Skeletal muscle satellite cell (primary cell): Measurements from ENCODE around the gene RBPJ.
A peak's percentile ranks its signal among the peaks of the same experiment; 100 is the strongest.

Source experiments
- H3K27me3 ChIP-seq: 2 replicates; pipeline ENCODE4 v1.7.0; 2013; ENCODE audit warnings: low read length; ENCODE audit not compliant: control insufficient read depth, insufficient read depth
- H3K36me3 ChIP-seq: 2 replicates; pipeline ENCODE4 v1.7.0; 2013; ENCODE audit warnings: mild to moderate bottlenecking, control low read depth, low read length; ENCODE audit not compliant: insufficient read depth
- H3K4me1 ChIP-seq: 2 replicates; pipeline ENCODE4 v1.7.0; 2013; ENCODE audit warnings: low read length; ENCODE audit not compliant: control insufficient read depth, insufficient read depth
- H3K4me2 ChIP-seq: 2 replicates; pipeline ENCODE4 v1.7.0; 2013; ENCODE audit warnings: mild to moderate bottlenecking, low read length
- H3K4me3 ChIP-seq: 2 replicates; pipeline ENCODE4 v1.7.0; 2013; ENCODE audit warnings: low read length
- H3K9ac ChIP-seq: 2 replicates; pipeline ENCODE4 v1.7.0; 2013; ENCODE audit warnings: mild to moderate bottlenecking, low read depth, low read length, moderate library complexity
- H3K9me3 ChIP-seq: replicated peaks from 2 replicates; pipeline ENCODE4 v1.7.0; 2013; ENCODE audit warnings: mild to moderate bottlenecking, control low read depth, low read length

Gene RBPJ

DNA sequence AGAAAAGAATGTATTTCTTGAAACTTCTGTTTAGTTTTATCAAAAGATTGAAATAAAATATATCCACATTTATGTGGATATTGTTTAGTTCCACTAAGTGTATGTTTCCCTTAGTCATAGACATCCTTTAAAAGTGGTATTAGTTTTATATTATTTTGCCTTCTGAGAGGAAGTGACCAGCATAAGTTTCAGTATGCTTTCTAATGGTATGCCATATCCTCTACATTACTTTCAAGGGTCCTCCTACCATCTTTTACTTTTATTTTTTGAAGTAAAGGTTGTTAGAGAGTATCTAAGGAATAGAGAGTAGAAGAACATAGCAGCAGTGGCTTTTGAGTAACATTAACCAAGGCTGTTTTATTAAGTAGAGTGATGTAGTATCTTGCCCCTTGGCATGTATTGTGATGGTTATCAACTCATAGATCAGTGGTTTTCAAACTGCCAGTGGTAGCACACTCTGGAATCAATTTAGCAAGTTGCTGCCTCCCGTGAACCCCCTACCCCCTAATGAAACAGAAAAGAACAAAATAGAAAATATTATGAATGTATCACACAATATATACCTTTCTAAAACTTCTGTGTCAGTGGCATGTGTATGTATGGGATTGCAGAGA lies 44.8 kb downstream of the RBPJ start:
- no peaks in the 10 kb centered on the region for H3K36me3 ChIP-seq
- H3K4me1 ChIP-seq = peaks cover 58% of the 10 kb centered on the region
- H3K27me3 ChIP-seq = no peaks in the 10 kb centered on the region
- no peak overlapping the region for H3K9ac ChIP-seq
- H3K4me3 ChIP-seq = no peak overlapping the region
- no peaks in the 10 kb centered on the region for H3K9me3 ChIP-seq
- H3K4me2 ChIP-seq = no peak overlapping the region

DNA sequence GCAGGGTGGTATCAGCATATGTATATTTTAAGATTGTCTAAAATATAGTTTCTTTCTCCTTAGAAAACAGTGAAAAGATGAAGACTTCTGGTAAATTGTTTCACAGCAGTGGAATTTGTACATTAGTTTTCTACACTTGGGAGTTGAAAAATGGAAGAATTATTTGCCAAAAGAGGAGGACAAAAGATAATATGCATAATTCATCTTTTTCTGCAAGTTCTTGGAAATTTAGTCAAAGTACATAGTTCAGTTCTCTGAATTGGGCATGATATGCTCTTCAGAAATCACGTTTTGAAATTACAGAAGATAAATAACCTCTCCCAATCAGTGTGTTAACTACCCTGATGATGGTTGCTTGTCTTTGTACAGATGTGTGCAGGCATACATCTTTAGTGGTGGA lies 47.0 kb downstream of the RBPJ start:
- Histone ChIP-seq H3K4me3 (no peak overlapping the region), H3K9ac (no peak overlapping the region), H3K36me3 (no peaks in the 10 kb centered on the region), H3K4me1 (peaks cover 49% of the 10 kb centered on the region), H3K9me3 (no peaks in the 10 kb centered on the region), H3K4me2 (peak overlapping the region; percentile 21), H3K27me3 (no peaks in the 10 kb centered on the region)

DNA sequence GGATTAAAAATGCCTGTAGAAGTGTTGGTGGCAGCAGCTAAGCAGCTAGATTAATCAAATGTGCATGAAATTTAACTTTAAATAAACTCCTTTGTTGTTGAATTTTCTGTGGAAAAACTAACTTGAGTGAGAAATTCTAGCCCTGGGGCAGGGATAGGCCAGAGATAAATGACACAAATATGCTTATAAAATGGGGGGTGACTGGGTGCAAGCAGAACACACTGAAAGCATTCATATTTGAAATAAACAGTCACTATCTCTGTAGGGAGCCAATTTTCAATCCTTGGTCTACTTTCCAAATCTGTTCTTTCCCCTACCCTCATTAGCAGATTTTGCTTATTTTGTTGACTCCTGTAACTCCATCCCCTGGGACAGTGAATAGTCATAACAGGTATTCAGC lies 47.9 kb downstream of the RBPJ start:
- Histone ChIP-seq H3K4me1 (peaks cover 54% of the 10 kb centered on the region), H3K4me2 (no peak overlapping the region), H3K27me3 (no peaks in the 10 kb centered on the region), H3K36me3 (no peaks in the 10 kb centered on the region), H3K9me3 (no peaks in the 10 kb centered on the region), H3K9ac (no peak overlapping the region), H3K4me3 (no peak overlapping the region)

DNA sequence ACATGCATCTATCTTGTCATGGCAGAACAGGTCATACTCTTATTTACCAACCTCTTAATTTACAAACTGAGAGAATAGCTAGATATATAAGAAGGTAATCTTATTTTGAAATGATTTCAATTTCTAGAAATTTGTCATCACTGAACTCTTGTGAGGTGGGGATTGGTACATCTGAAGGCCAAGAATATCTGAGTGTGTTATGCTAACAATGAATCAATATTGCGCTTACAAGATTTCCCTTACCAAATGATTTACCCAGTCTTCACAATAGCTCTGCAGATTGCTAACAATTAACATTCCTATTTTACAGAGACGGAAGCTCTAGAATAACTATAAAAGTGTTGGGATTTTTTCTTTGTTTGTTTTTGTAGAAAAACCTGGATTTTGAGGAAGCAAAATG lies 48.3 kb downstream of the RBPJ start:
- H3K4me2 ChIP-seq = no peak overlapping the region
- no peaks in the 10 kb centered on the region for H3K9me3 ChIP-seq
- H3K9ac ChIP-seq = no peak overlapping the region
- H3K4me1 ChIP-seq = peaks cover 54% of the 10 kb centered on the region
- H3K27me3 ChIP-seq = no peaks in the 10 kb centered on the region
- H3K36me3 ChIP-seq = no peaks in the 10 kb centered on the region
- no peak overlapping the region for H3K4me3 ChIP-seq

DNA sequence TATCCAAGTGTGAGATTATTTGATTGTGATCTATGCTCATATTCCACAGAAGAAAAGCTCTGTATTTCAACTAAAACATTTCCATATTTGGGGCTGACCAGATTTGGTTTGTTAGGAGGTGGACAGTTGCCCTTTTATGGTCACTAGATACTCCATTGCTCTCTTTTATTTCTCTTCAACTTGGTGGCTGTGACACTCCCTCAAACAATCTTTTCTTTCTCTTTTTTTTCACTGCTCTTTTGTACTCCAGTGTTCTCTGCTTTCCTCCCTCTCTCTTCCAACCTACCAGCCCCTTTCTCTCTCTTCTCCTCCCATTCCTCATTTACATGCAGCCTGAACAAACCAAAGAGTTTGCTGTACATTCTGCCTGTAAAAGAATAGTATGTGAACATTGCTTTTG lies 48.8 kb downstream of the RBPJ start:
- peaks cover 54% of the 10 kb centered on the region for H3K4me1 ChIP-seq
- H3K9ac ChIP-seq = no peak overlapping the region
- H3K36me3 ChIP-seq = no peaks in the 10 kb centered on the region
- no peaks in the 10 kb centered on the region for H3K9me3 ChIP-seq
- H3K27me3 ChIP-seq = no peaks in the 10 kb centered on the region
- no peak overlapping the region for H3K4me3 ChIP-seq
- no peak overlapping the region for H3K4me2 ChIP-seq

DNA sequence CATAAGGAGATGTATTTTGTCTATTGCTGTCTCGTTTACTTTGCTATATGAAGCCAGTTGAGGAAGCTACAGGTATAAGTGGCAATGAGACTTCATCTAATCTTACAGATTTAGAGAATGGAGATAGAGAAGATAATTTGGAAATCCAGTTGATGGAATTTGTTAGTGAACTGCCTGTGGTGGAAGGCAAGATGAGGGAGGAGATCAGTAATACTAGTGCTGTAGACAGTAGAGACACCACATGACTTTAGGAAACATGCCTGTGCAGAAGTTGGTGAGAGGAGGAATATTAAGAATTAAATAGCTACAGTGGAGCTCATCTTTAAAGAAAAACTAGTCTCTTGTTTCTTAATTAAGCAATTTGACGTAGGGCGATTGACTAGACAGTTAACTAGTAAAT lies 51.3 kb downstream of the RBPJ start:
- no peaks in the 10 kb centered on the region for H3K36me3 ChIP-seq
- no peaks in the 10 kb centered on the region for H3K27me3 ChIP-seq
- peaks cover 47% of the 10 kb centered on the region for H3K4me1 ChIP-seq
- H3K9ac ChIP-seq = no peak overlapping the region
- no peak overlapping the region for H3K4me3 ChIP-seq
- no peak overlapping the region for H3K4me2 ChIP-seq
- H3K9me3 ChIP-seq = no peaks in the 10 kb centered on the region

DNA sequence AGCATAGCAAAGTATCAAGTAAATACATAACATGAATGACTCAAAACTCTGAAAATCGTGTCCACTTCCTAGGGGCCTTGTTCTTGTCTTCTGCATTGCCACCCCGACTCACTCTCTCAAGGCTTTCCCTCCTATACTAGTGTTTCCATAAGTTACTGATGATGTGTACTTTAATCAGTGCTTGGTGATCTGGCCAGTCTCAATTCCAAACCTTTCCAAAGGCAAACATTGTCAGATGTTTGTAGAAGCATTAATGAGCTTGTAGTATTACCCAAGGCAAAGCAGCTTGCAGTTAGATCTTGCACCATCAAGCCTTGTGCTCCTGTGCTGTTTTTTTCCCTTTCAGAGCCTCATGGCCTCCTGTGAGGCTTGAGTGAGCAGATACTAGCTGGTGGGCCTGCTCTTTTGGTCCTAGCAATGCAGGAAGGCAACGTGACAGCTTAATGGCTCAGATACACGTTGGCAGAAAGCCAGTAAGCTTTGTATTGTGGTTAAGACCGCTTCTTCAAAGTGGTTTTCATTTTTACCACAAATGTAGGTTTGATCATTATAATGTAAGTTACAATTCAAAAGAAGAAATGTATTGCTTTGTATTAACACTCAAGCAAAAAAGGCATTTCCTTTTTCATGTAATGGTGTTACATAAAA lies 51.8 kb downstream of the RBPJ start:
- H3K4me1 ChIP-seq = peaks cover 46% of the 10 kb centered on the region

DNA sequence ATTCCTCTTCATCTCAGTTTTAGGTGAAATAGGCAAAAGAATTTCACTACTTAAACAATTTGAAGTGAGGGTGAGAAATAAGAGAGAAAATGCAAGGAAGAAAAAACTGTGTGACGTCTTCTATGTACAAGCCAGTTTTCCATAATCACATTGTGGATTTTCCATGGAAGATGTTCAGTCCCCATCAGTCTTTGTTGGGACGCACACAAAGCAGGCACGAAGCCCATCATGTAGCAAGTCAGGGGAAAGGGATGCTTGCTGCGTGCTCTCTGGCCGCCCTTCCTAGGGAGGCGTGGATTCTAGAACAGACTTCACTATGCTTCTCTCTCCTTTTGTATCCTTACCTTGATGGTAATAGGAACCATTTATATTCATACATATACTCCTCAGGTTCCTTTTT lies 54.7 kb downstream of the RBPJ start:
- H3K9ac ChIP-seq = no peak overlapping the region
- no peaks in the 10 kb centered on the region for H3K27me3 ChIP-seq
- no peak overlapping the region for H3K4me3 ChIP-seq
- H3K9me3 ChIP-seq = no peaks in the 10 kb centered on the region
- peaks cover 22% of the 10 kb centered on the region for H3K4me1 ChIP-seq
- H3K36me3 ChIP-seq = peaks cover 5% of the 10 kb centered on the region
- H3K4me2 ChIP-seq = no peak overlapping the region

More for the DNA sequence above, 51.8 kb downstream of the RBPJ start:
- Histone ChIP-seq H3K9ac (no peak overlapping the region), H3K27me3 (no peaks in the 10 kb centered on the region), H3K4me2 (peak overlapping the region; percentile 0), H3K36me3 (no peaks in the 10 kb centered on the region), H3K4me3 (no peak overlapping the region), H3K9me3 (no peaks in the 10 kb centered on the region)

DNA sequence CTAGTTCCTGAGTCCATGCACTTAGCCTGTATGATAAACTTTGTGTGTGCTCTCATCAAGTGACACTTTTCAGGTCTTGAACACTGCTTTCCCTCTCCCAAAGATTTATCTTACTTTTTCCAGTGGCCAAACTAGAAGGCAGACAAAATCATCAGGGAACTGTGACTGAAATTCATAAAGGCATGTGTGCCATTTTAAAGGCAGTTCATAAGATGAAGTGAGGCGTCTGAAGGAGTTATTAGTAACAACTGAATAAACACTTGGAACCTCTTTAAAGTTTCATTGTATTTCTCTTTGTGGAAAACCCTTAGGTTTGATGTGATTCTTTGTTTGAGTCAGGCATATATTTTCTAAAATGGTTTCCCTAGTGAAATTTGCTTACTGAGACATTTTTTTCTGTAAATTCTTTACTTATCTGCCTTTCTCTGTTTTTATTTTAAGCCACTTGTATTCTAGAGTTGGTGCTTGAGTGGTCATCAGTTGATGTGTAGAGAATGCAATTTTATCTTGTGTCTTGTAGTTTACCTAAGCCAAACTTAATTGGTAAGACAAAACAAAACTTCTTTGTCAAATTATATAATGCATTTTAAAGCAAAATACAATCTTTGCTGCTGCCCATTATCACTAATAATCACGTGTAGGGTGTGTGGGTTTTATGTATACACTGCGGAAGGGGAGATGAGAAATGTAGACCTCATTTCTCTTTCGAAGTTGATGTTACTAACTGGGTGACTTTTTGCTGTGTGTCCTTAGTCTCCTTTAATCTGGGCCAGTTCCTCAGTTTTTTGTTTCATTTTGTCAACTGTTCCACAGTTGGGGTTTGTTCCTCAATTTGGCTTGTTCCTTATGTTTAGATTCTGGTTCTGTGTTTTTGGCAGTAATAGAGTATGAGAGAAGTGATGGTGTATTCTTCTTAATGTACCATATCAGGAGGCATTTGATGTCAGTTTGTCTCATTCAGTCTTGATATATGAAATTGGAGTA lies 56.8 kb downstream of the RBPJ start:
- no peak overlapping the region for H3K4me3 ChIP-seq
- H3K9ac ChIP-seq = no peak overlapping the region
- no peaks in the 10 kb centered on the region for H3K27me3 ChIP-seq
- H3K4me1 ChIP-seq = peaks cover 16% of the 10 kb centered on the region
- H3K4me2 ChIP-seq = no peak overlapping the region
- peaks cover 5% of the 10 kb centered on the region for H3K36me3 ChIP-seq
- no peaks in the 10 kb centered on the region for H3K9me3 ChIP-seq

DNA sequence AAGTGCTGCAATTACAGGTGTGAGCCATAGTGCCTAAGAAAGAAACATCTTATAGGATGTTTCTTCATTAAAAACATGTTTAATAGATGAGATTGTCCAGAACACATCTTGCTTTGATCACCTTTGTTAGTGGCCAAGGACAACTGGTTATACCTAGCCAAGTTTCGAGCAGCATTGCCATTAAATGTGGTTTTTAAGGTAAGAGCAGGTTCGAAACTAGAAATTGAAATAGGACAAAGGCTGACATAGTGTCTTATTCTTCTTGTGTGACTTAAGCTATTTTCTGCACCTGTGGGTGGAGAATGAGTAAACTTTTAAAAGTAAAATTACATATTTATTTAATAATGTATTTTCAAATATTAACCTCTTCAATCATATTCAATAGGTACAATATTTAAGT lies 59.0 kb downstream of the RBPJ start:
- H3K4me2 ChIP-seq = no peak overlapping the region
- H3K9ac ChIP-seq = no peak overlapping the region
- no peaks in the 10 kb centered on the region for H3K27me3 ChIP-seq
- H3K36me3 ChIP-seq = peaks cover 5% of the 10 kb centered on the region
- peaks cover 5% of the 10 kb centered on the region for H3K4me1 ChIP-seq
- H3K4me3 ChIP-seq = no peak overlapping the region
- no peaks in the 10 kb centered on the region for H3K9me3 ChIP-seq

DNA sequence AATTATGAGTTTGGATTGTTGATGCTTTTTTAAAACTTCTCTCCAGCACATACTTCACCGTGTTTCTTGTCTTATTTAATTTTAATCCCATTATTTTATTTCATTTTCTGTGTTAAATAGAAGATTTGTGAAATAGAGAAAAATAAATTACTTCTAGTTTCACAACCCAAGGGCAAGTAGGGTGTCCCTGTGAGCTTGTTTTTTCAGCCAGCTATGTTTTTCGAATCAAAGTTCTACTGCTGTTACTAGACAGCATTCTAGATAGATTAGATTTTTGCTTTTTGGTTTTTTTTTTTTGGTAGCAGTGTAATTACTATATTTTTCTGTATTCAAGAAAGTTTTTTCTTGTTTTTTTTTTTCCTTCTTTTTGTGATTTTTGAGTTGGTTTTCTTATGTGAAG lies 59.9 kb downstream of the RBPJ start:
- Histone ChIP-seq H3K4me3 (no peak overlapping the region), H3K9me3 (no peaks in the 10 kb centered on the region), H3K4me1 (peaks cover 6% of the 10 kb centered on the region), H3K4me2 (no peak overlapping the region), H3K27me3 (no peaks in the 10 kb centered on the region), H3K9ac (no peak overlapping the region), H3K36me3 (peaks cover 5% of the 10 kb centered on the region)
